Vagina (tissue), 2 donors: Measurements from ENCODE around the gene CCNY.

Experiments
- POLR2A ChIP-seq, 2 donors: fragments of 450-650 bp; IDR thresholded peaks; one replicate each; pipeline ENCODE4 v1.6.1; 2017; ENCODE audit warnings: antibody characterized with exemption in 2 of 2, mild to moderate bottlenecking in 2 of 2, moderate library complexity in 2 of 2
- POLR2AphosphoS5 ChIP-seq, 2 donors: sonication (generic); formaldehyde crosslinking; IDR thresholded peaks; one replicate each; pipeline ENCODE4 v1.9.0; 2017; ENCODE audit warnings: antibody characterized with exemption in 2 of 2, mild to moderate bottlenecking in 2 of 2, low read depth in 1 of 2; ENCODE audit not compliant: insufficient read depth in 1 of 2
- TF ChIP-seq, protein P1 (sequence below), 3 experiments: fragments of 450-650 bp in 2 of 3; fragments of 200-600 bp in 1 of 3; sonication (generic) in 1 of 3; IDR thresholded peaks; one replicate each; pipeline ENCODE4 v1.5.1; 2017 to 2019; ENCODE audit warnings: antibody characterized with exemption in 3 of 3, mild to moderate bottlenecking in 2 of 3, moderate library complexity in 2 of 3

DNA sequence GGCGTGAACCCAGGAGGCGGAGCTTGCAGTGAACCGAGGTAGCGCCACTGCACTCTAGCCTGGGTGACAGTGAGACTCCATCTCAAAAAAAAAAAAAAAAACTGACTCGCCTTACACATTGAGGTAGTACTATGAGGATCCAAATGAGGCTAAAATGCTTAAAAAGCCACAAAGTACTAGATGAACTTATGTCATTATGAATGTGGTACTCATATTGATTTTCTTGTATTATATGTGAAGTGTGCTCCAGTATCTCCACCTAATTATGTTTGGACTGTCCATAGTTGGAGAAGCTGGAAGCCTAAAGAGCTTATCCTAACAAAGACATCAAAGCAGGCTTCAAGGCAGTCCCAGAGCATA is 9.1 kb downstream of the CCNY start:
- TF ChIP-seq, protein P1, sequence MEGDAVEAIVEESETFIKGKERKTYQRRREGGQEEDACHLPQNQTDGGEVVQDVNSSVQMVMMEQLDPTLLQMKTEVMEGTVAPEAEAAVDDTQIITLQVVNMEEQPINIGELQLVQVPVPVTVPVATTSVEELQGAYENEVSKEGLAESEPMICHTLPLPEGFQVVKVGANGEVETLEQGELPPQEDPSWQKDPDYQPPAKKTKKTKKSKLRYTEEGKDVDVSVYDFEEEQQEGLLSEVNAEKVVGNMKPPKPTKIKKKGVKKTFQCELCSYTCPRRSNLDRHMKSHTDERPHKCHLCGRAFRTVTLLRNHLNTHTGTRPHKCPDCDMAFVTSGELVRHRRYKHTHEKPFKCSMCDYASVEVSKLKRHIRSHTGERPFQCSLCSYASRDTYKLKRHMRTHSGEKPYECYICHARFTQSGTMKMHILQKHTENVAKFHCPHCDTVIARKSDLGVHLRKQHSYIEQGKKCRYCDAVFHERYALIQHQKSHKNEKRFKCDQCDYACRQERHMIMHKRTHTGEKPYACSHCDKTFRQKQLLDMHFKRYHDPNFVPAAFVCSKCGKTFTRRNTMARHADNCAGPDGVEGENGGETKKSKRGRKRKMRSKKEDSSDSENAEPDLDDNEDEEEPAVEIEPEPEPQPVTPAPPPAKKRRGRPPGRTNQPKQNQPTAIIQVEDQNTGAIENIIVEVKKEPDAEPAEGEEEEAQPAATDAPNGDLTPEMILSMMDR (IDR thresholded peaks at IDR 0.05), result no peak
- TF ChIP-seq POLR2A (IDR thresholded peaks at IDR 0.05) (no peak), POLR2AphosphoS5 (IDR thresholded peaks at IDR 0.05; ENCODE audit: insufficient read depth in 1 of 2, low read depth in 1 of 2) (no peak)
